SH-SY5Y (cell line): ENCODE data around the gene PADI1.

ENCODE experiments used
- GATA2 ChIP-seq: IDR thresholded peaks from 2 replicates; pipeline ENCODE4 v1.6.1; 2011; ENCODE audit warnings: mild to moderate bottlenecking, low read depth, low read length
- GATA3 ChIP-seq: IDR thresholded peaks from 2 replicates; pipeline ENCODE4 v1.6.1; 2011; ENCODE audit warnings: low read depth, mild to moderate bottlenecking, low read length, moderate library complexity

GRCh38 chr1:17199267-17200044 lies 5.5 kb upstream of the PADI1 start:
- no peak for TF ChIP-seq GATA2
- TF ChIP-seq GATA3: no peak
